ENCODE results near the gene FGF1. TPM values are rescaled to one million over a fixed set of nuclear protein-coding genes. Genes with fewer than 3 reads are reported as not detected.

The FGF1 gene
- total and polyA plus RNA-seq, 2 donors (not counting 1 experiment from before 2014, with no cell fraction given) = not detected

GRCh38 chr5:142637871-142638270, 48.0 kb downstream of the FGF1 start:
- TF ChIP-seq CTCF (IDR thresholded peaks at IDR 0.05) = no peak
- no peak for TF ChIP-seq EZH2 (IDR thresholded peaks at IDR 0.05; ENCODE audit: borderline replicate concordance, insufficient read depth, low read depth, low read length, poor library complexity, severe bottlenecking)
- peaks cover 25% of the 10 kb centered on the region for H3K27me3 Mint-ChIP-seq
- H3K27ac ChIP-seq (ENCODE audit: low read length in 2 of 2) = no peak overlapping the region
- no peaks in the 10 kb centered on the region for H3K4me1 ChIP-seq (ENCODE audit: control insufficient read depth in 2 of 2, insufficient read depth in 2 of 2, low read length in 2 of 2)
- no peak overlapping the region for H3K4me3 ChIP-seq (ENCODE audit: control extremely low read depth in 1 of 5, extremely low read depth in 1 of 5, insufficient read depth in 1 of 5, low read depth in 2 of 5, low read length in 4 of 5)
- H3K9me3 ChIP-seq (ENCODE audit: control extremely low read depth in 1 of 3, control insufficient read depth in 2 of 3, insufficient read depth in 1 of 3, low read length in 2 of 3) = no peaks in the 10 kb centered on the region
- no peak overlapping the region for H3K27ac Mint-ChIP-seq
- peaks cover 0 to 7% (median 3%) of the 10 kb centered on the region in 4 experiments for H3K27me3 ChIP-seq (replicated peaks in 1 of 4; ENCODE audit: control extremely low read depth in 1 of 4, control insufficient read depth in 3 of 4, insufficient read depth in 4 of 4, low read length in 3 of 4)
- no peaks in the 10 kb centered on the region for H3K9me3 Mint-ChIP-seq (ENCODE audit: insufficient read depth)
- intact Hi-C loops (cut with micrococcal nuclease) = no loop called here
- no peaks in the 10 kb centered on the region for H4K20me1 ChIP-seq (ENCODE audit: control insufficient read depth, insufficient read depth, low read length, poor library complexity, severe bottlenecking)
- no peak for ATAC-seq (ENCODE audit: low read depth)
- no peak overlapping the region for H3K4me2 ChIP-seq (replicated peaks; ENCODE audit: low read depth, low read length, poor library complexity, severe bottlenecking)
- ChIA-PET CTCF (interaction anchor here (0.5 to 1.1 kb wide), 2 partner anchors 11 to 18 kb away, joined by 3 to 4 read pairs; no protein-coding TSS in a partner anchor), POLR2A (no interaction called here)
- no peaks in the 10 kb centered on the region for H3K4me1 Mint-ChIP-seq
- H2AFZ ChIP-seq (ENCODE audit: insufficient read depth, low read depth, low read length, poor library complexity, severe bottlenecking) = no peak overlapping the region
- H3K36me3 ChIP-seq (replicated peaks in 1 of 2; ENCODE audit: control extremely low read depth in 1 of 2, control insufficient read depth in 1 of 2, extremely low read depth in 1 of 2, insufficient read depth in 2 of 2, low read length in 1 of 2) = no peaks in the 10 kb centered on the region
- DNase-seq = no peak
- no peak overlapping the region for H3K4me3 Mint-ChIP-seq
- H3K79me2 ChIP-seq (ENCODE audit: control insufficient read depth, insufficient read depth, low read length) = no peaks in the 10 kb centered on the region
- H3K9ac ChIP-seq (ENCODE audit: low read length) = no peak overlapping the region
- 85% methylated on average over 2 of the region's 2 CpGs for WGBS (ENCODE audit: insufficient coverage)

- Mint-ChIP-seq H3K4me1 (no peaks in the 10 kb centered on the region), H3K27ac (no peak overlapping the region), H3K9me3 (ENCODE audit: insufficient read depth) (no peaks in the 10 kb centered on the region), H3K27me3 (peaks cover 28% of the 10 kb centered on the region), H3K4me3 (no peak overlapping the region)
- Histone ChIP-seq H3K36me3 (replicated peaks in 1 of 2; ENCODE audit: control extremely low read depth in 1 of 2, control insufficient read depth in 1 of 2, extremely low read depth in 1 of 2, insufficient read depth in 2 of 2, low read length in 1 of 2) (no peaks in the 10 kb centered on the region), H3K4me2 (replicated peaks; ENCODE audit: low read depth, low read length, poor library complexity, severe bottlenecking) (no peak overlapping the region), H3K9ac (ENCODE audit: low read length) (no peak overlapping the region), H3K27me3 (replicated peaks in 1 of 4; ENCODE audit: control extremely low read depth in 1 of 4, control insufficient read depth in 3 of 4, insufficient read depth in 4 of 4, low read length in 3 of 4) (peaks cover 0 to 7% (median 2%) of the 10 kb centered on the region in 4 experiments), H3K27ac (ENCODE audit: low read length in 2 of 2) (no peak overlapping the region), H2AFZ (ENCODE audit: insufficient read depth, low read depth, low read length, poor library complexity, severe bottlenecking) (no peak overlapping the region), H3K9me3 (ENCODE audit: control extremely low read depth in 1 of 3, control insufficient read depth in 2 of 3, insufficient read depth in 1 of 3, low read length in 2 of 3) (no peaks in the 10 kb centered on the region), H4K20me1 (ENCODE audit: control insufficient read depth, insufficient read depth, low read length, poor library complexity, severe bottlenecking) (no peaks in the 10 kb centered on the region), H3K4me3 (ENCODE audit: control extremely low read depth in 1 of 5, extremely low read depth in 1 of 5, insufficient read depth in 1 of 5, low read depth in 2 of 5, low read length in 4 of 5) (no peak overlapping the region), H3K79me2 (ENCODE audit: control insufficient read depth, insufficient read depth, low read length) (no peaks in the 10 kb centered on the region), H3K4me1 (ENCODE audit: control insufficient read depth in 2 of 2, insufficient read depth in 2 of 2, low read length in 2 of 2) (no peaks in the 10 kb centered on the region)
- CTCF ChIA-PET = no interaction called here
- ATAC-seq (ENCODE audit: low read depth) (no peak), DNase-seq (no peak)
- intact Hi-C loops (cut with micrococcal nuclease) = no loop called here
- WGBS (ENCODE audit: insufficient coverage) = 100% methylated on average over 3 of the region's 6 CpGs
- TF ChIP-seq EZH2 (IDR thresholded peaks at IDR 0.05; ENCODE audit: borderline replicate concordance, insufficient read depth, low read depth, low read length, poor library complexity, severe bottlenecking) (no peak), CTCF (IDR thresholded peaks at IDR 0.05) (no peak)
- POLR2A ChIA-PET = no interaction called here
Observed at GRCh38 chr5:142636698-142637324, 49.1 kb downstream of the FGF1 start.
